Adrenal gland (tissue), 12 donors: ENCODE data around the gene PLEKHG4B. TPM values are rescaled to one million over a fixed set of nuclear protein-coding genes. Genes with fewer than 3 reads are reported as not detected.
"Not testable (repeated sequence)": the region's sequence is repeated elsewhere in the genome, so short reads cannot be mapped to it uniquely, and the experiment has no call there.

Experiments
- DNase-seq, 7 donors: peaks; one replicate each; pipeline ENCODE4 v3.0.0-alpha.2; 2019 to 2020
- H3K27ac ChIP-seq, 5 donors: fragments of 200-600 bp; sonication (generic) in 4 of 5; 1 replicate in 3 of 5; 2 replicates in 2 of 5; pipeline versions ENCODE4 v1.5.1 to v1.8.0; 2016 to 2020; ENCODE audit warnings: mild to moderate bottlenecking in 1 of 5
- H3K27me3 ChIP-seq: fragments of 200-600 bp; 2 replicates; pipeline ENCODE4 v1.8.0; 2021
- H3K36me3 ChIP-seq, 2 donors: fragments of 200-600 bp; replicated peaks in 1 of 2; 1 replicate in 1 of 2; 2 replicates in 1 of 2; pipeline versions ENCODE4 v1.5.1 to v1.8.0; 2018 to 2022
- H3K4me1 ChIP-seq, 2 donors: fragments of 200-600 bp; replicated peaks in 1 of 2; 1 replicate in 1 of 2; 2 replicates in 1 of 2; pipeline versions ENCODE4 v1.5.1 to v1.8.0; 2018 to 2021
- H3K4me3 ChIP-seq, 4 donors: fragments of 200-600 bp; sonication (generic) in 3 of 4; one replicate each; pipeline ENCODE4 v1.5.1; 2016 to 2018
- H3K9me3 ChIP-seq, 3 donors: fragments of 200-600 bp; sonication (generic) in 1 of 3; replicated peaks in 1 of 3; 1 replicate in 2 of 3; 2 replicates in 1 of 3; pipeline versions ENCODE4 v1.5.1 to v1.8.0; 2016 to 2021
- CTCF ChIP-seq, 6 experiments: fragments of 450-650 bp in 4 of 6; fragments of 200-600 bp in 2 of 6; sonication (generic) in 1 of 6; IDR thresholded peaks; 1 replicate in 5 of 6; 2 replicates in 1 of 6; pipeline versions ENCODE4 v1.5.1 to v1.8.0; 2016 to 2021; ENCODE audit warnings: antibody characterized with exemption in 6 of 6, mild to moderate bottlenecking in 2 of 6, moderate library complexity in 1 of 6
- POLR2A ChIP-seq, 2 donors: fragments of 450-650 bp; IDR thresholded peaks; one replicate each; pipeline ENCODE4 v1.6.1; 2017; ENCODE audit warnings: antibody characterized with exemption in 2 of 2, mild to moderate bottlenecking in 2 of 2, moderate library complexity in 1 of 2
- WGBS, 4 donors: extraction: QIAGEN DNeasy Blood & Tissue Kit in 2 of 4; methylation state at CpG; one replicate each; pipeline versions ENCODE4 v1.1.5 to v1.1.7; 2013 to 2017; 5-methylcytosine and 5-hydroxymethylcytosine counted together
- intact Hi-C, 2 donors: fragments of 100-400 bp; cut with DNase I; formaldehyde crosslinking; loops; one replicate each; pipeline versions ENCODE4 v1.14.1 to v1.15.0; 2022 to 2023
- polyA plus RNA-seq, 3 donors: library from polyadenylated mRNA; stranded (reverse); fragments of 200-250 nt in 2 of 3; fragments of 350-450 nt in 1 of 3; fragmentation: Illumina TruSeq in 1 of 3; extraction: RNeasy Lipid Tissue Mini Kit (QIAGEN cat#74804) in 1 of 3; gene quantifications; one replicate each; pipeline ENCODE4 v1.2.3, GENCODE V29; 2013 to 2014
- total RNA-seq, 9 donors: library from RNA; depleted of rRNA in 4 of 9; stranded (reverse); fragments of >200 nt in 4 of 9; fragments of 120-200 nt in 1 of 9; fragmentation: NEBNext Ultra II Directional in 1 of 9; extraction: Animal tissue kit (Norgen Biotek cat#: 25700) in 1 of 9; gene quantifications; one replicate each; pipeline versions ENCODE4 v1.1.0 to v1.2.4, GENCODE V29; 2013 to 2023
- donor health status: healthy with polysubstance abuse.
- donor health status: Bipolar disorder and iron deficiency.
- donor health status: DM: yes; HTN: yes; CAD: no.
- donor health status: DM: no; HTN: no; CAD: no.
- donor health status: DM: no; HTN: no; CAD: no.
- donor health status: DM: yes; HTN: yes; CAD: no.

PLEKHG4B gene
- total and polyA plus RNA-seq, 12 donors = 0.03 to 3.4 (median 0.12) TPM

- Histone ChIP-seq H3K4me3 (no peak overlapping the region), H3K36me3 (peaks cover 0 to 18% of the 10 kb centered on the region in 2 donors), H3K27ac (no peak overlapping the region), H3K9me3 (no peaks in the 10 kb centered on the region), H3K4me1 (peaks cover 0 to 17% of the 10 kb centered on the region in 2 donors), H3K27me3 (no peaks in the 10 kb centered on the region)
- 88 to 93% (median 91%) methylated on average over 11 to 15 of the region's 15 CpGs for WGBS, 4 donors
- intact Hi-C loops = no loop called here
- no peak for DNase-seq
- no peak for TF ChIP-seq CTCF (IDR thresholded peaks at IDR 0.05)
- TF ChIP-seq POLR2A (IDR thresholded peaks at IDR 0.05) = no peak
Measured at GRCh38 chr5:208449-209114, 116.6 kb downstream of the PLEKHG4B start.

GRCh38 chr5:213803-214395, 121.9 kb downstream of the PLEKHG4B start:
- DNase-seq = no peak
- TF ChIP-seq CTCF (IDR thresholded peaks at IDR 0.05) = no peak
- TF ChIP-seq POLR2A (IDR thresholded peaks at IDR 0.05) = no peak
- Histone ChIP-seq H3K4me3 (no peak overlapping the region), H3K4me1 (peaks cover 11 to 16% of the 10 kb centered on the region in 2 donors), H3K36me3 (peaks cover 0 to 6% of the 10 kb centered on the region in 2 donors), H3K27me3 (no peaks in the 10 kb centered on the region), H3K27ac (no peak overlapping the region), H3K9me3 (no peaks in the 10 kb centered on the region)
- 94 to 97% (median 96%) methylated on average over 12 of the region's 12 CpGs for WGBS, 4 donors
- intact Hi-C loops = no loop called here

- H3K4me3 ChIP-seq = not testable (repeated sequence)
- WGBS, 4 donors = 51 to 69% (median 59%) methylated on average over 1 to 2 of the region's 2 CpGs
Measured at GRCh38 chr5:215256-215655, 123.3 kb downstream of the PLEKHG4B start.

GRCh38 chr5:216076-216475, 124.1 kb downstream of the PLEKHG4B start:
- 88 to 94% (median 93%) methylated on average over 5 to 9 of the region's 10 CpGs for WGBS, 4 donors
- H3K4me1 ChIP-seq = peaks cover 11 to 27% of the 10 kb centered on the region in 2 donors
- H3K27ac ChIP-seq, DNase-seq, H3K27me3 ChIP-seq, H3K9me3 ChIP-seq, H3K4me3 ChIP-seq, H3K36me3 ChIP-seq, intact Hi-C loops: not testable (repeated sequence)

More at GRCh38 chr5:215256-215655, 123.3 kb downstream of the PLEKHG4B start:
- intact Hi-C loops, H3K27me3 ChIP-seq, H3K9me3 ChIP-seq, H3K36me3 ChIP-seq, DNase-seq: not testable (repeated sequence)
- Histone ChIP-seq H3K4me1 (peaks cover 11 to 20% of the 10 kb centered on the region in 2 donors), H3K27ac (peak overlapping the region in 3 of 5 donors; percentile 14 to 56 (median 47))

GRCh38 chr5:217494-218456, 125.8 kb downstream of the PLEKHG4B start, which contains the start of the genes CCDC127 and SDHA:
CCDC127 (minus strand) TSS chr5:218153; CDS start chr5:216849, 1,304 bp downstream.
SDHA (plus strand) TSS chr5:218320; CDS start chr5:218356, 36 bp downstream.
- Histone ChIP-seq H3K4me1 (peaks cover 11 to 33% of the 10 kb centered on the region in 2 donors), H3K27ac (peak within 1 kb of the TSS; percentile 62 to 94 (median 91)), H3K4me3 (peak within 1 kb of the TSS; percentile 25 to 92 (median 82))
- H3K27me3 ChIP-seq, intact Hi-C loops, H3K9me3 ChIP-seq, H3K36me3 ChIP-seq: not testable (repeated sequence)
- peak; percentile 70 to 92 for TF ChIP-seq POLR2A (IDR thresholded peaks at IDR 0.05)
- DNase-seq = peak; percentile 96 to 98 (median 98)
- 1 to 4% (median 2%) methylated on average over 15 to 75 of the region's 75 CpGs for WGBS, 4 donors
